Activated T-helper 1 cell treated with anti-CD3 and anti-CD28 coated beads, Interleukin-2, amount 50 U/mL, for 16 hours (primary cell): ENCODE results near the gene E2F3.
"Not testable (repeated sequence)": the region's sequence is repeated elsewhere in the genome, so short reads cannot be mapped to it uniquely, and the experiment has no call there.

Experiments
- DNase-seq, 2 donors: peaks; one replicate each; pipeline ENCODE4 v3.0.0-alpha.2; 2020; ENCODE audit warnings: low read depth in 1 of 2, low spot score in 1 of 2

The E2F3 gene

DNA sequence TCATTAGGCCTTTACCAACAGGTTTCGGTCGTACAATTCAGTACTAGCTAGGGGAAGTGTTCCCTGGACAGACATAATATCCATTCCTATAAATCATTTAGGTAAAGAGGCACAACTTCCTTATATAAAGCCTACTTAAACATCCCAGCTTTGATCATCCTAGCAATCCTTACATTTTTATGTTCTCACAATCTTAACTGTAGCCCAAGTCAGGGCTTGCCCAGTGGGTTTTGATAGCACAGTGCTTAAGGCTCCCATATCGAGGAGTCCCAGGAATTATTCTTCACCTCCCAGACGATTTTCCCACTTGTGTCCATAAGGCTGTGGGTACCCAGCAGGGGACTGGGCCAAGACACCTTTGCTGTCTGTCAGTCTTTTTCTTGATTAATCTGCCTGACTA lies 63.2 kb downstream of the E2F3 start:
- DNase-seq = no peak

GRCh38 chr6:20465616-20466015 lies 63.9 kb downstream of the E2F3 start:
- DNase-seq = not testable (repeated sequence)

DNA sequence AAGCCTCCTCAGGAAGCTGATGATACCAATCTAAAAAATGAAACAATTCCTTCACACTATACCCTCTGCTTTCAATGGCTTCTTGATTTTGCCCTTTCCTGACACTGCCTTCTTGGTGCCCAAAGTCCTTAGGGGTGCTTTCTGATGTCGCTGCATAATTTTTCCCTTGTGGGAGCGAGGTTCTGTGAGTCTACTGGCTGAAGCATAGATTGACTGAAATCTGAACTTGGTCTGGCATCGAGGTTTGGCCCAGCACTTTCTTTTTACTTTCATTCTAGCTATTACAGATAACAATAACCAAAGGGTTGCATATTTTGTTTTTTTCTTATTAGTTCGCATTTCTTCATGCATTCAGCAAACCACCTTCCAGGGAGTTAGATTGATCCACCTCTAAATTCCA lies 65.8 kb downstream of the E2F3 start:
- no peak for DNase-seq

DNA sequence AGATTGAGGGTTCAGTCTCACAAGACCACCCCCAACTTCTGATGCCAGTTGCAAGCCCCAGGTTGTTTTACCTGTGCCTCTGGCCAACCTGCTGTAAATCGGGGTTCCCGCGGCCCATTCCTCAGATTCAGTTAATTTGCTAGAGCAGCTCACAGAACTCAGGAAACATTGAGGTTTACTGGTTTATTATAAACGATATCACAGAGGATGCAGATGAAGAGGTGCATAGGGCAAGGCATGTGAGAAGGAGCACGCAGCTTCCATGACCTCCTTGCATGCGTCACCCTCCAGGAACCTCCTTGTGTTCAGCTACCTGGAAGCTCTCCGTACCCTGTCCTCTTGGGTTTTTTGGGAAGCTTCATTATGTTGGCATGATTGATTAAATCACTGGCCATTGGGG lies 66.5 kb downstream of the E2F3 start:
- no peak for DNase-seq

DNA sequence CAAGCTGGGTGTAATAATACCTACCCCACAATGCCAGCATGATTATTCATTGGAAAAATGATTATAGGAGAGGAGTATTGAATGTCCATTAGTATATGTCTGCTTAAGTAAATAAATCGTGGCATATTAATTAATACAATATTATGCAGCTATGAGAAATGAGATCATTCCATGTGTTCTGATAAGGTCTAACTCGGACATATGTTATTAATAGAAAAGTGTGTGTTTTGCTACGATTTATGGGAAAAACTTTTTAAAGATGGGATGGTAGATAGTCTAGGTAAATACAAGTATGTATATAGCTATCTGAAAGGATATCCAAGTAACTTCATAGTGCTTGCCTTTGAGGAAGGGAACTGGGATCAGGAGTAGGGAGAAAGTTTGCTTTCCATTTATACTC lies 71.1 kb downstream of the E2F3 start:
- no peak for DNase-seq

GRCh38 chr6:20473518-20473917 lies 71.8 kb downstream of the E2F3 start:
- DNase-seq = no peak

DNA sequence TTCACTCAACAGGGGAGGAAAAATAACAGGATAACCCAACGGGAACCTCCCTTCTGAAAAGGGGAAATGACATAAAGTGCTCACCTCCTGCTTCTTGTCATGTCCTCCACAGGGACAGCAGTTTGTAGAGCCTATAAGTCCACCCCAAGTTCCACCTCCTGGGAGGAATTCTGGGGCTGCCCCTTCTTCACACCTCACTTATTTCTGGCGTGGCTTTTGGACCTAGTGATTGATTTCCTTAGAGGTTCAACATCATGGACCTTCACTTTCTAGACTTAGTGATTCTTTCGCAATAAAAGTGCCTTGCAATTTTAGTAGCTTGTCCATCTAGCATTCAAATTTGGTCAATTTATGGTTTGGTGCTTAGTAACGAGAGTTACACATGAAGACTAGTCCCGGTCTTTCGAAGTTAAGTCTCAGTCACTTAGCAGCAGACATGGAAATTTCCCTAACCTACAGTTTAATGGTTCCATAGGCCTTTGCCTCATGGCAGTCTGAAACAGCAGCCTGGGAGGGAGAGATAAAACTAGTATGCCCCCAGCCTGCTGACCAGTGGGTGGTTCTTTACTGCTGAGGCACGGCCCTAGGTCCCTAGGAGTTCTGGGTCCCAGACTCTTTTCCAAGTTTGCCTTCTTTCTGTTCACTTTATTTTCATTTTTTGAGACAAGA lies 73.3 kb downstream of the E2F3 start:
- DNase-seq = no peak

GRCh38 chr6:20476501-20477043 lies 74.9 kb downstream of the E2F3 start:
- DNase-seq = no peak

GRCh38 chr6:20477485-20477884 lies 75.8 kb downstream of the E2F3 start:
- no peak for DNase-seq

- DNase-seq = no peak
These were observed 77.4 kb downstream of the E2F3 start for GRCh38 chr6:20479060-20479459.

DNA sequence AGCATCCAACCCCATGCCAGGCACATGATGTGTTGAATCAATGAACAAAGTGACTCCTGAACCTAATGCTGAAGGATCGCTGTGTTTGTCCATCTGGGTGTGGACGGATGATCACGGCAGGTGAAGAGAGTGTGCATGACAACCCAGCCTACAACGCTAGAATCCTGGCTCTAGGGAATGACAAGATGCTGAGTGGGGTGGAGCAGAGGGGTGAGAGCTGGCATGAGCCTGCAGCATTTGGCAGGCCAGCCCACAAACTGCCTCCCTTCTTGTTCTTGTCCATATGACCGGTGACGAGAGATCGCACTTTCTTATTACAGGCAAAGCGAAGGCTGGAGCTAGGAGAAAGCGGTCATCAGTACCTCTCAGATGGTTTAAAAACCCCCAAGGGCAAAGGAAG lies 77.8 kb downstream of the E2F3 start:
- DNase-seq = no peak

DNA sequence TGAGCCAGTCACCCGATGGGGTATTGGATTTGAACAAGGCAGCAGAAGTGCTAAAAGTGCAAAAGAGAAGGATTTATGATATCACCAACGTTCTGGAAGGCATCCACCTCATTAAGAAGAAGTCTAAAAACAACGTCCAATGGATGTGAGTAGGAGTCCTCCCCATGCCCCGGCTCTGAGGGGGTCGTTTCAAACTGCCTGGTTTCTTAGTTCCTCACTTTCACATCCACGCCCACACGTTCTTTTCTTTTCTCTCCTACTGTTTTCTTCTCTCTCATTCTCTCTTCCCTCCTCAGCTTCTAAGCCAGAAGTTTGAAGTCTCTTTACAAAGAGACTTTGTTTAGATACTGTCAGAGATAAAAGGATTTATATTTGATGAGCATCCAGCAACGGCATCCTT lies 79.6 kb downstream of the E2F3 start:
- no peak for DNase-seq

GRCh38 chr6:20483887-20484497 lies 82.3 kb downstream of the E2F3 start:
- no peak for DNase-seq

GRCh38 chr6:20486641-20487040 lies 85.0 kb downstream of the E2F3 start:
- DNase-seq = no peak

DNA sequence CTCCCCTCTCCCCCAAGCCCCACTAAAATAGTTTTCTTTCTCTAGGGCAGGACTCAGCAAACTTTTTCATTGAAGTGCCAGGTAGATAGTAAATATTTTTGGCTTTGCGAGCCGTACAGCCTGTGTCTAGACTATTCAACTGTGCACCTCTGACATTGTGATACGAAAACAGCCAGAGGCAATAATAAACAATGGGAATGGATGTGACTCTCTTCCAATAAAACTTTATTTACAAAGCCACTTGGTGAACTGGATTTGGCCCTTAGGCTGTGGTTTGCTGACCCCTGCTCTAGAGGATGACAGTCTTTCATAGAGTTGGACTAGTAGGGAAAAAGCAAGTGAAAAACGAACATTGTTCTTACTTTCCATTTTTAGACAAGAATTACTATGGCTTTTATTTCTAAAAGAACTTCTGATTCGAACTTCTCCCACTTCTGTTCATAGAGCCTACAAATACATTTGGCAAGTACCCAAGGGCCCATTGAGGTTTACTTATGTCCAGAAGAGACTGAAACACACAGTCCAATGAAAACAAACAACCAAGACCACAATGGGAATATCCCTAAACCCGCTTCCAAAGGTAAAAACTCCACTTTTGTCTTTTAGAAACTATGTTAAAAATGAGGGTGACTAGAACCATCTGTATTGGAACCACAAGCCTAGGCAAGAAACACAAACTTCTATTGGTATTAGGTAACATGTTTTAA lies 86.1 kb downstream of the E2F3 start:
- DNase-seq = no peak

DNA sequence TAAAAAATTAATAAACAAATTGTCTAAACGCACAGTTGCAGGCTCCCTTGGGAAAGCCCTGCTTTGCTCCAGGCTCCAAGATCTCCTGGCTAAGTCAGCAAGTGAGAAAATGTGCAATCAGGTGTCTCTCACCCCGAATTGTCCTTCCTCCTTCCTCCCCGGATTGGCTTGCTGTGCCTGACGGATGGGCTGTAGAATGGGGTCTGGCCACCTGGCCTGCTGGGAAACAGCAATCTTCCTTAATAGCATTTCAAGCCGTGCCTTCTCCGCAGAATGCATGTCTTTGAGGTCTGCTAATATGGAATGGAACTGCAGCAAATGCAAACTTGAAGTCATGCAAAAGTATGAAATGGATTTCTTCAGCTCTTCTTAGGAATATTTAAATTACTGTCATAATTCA lies 88.9 kb downstream of the E2F3 start:
- no peak for DNase-seq

GRCh38 chr6:20492099-20492498 lies 90.4 kb downstream of the E2F3 start:
- no peak for DNase-seq

- DNase-seq = no peak
These were observed 95.7 kb downstream of the E2F3 start for GRCh38 chr6:20497216-20498040.

- DNase-seq = no peak
These were observed 96.3 kb downstream of the E2F3 start for GRCh38 chr6:20498041-20498385.

DNA sequence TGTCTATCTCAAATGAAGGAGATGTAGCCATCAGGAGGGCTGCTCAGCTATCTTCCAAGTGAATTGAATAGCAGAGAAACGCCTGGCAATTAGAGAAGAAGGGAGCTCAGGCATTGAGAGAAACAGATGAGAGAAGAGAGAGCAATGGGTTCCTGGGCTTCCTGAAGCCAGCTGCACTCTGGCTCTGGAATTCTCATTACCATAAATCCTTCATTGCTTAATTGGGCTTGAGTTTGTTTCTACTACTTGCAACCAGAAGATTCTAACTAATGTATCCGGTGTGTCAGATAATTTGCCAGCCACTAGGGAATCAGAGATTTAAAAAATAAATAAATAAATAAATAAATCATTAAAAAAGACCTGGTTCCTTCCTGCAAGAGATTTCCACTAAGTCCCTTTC lies 107.5 kb downstream of the E2F3 start:
- DNase-seq = no peak

DNA sequence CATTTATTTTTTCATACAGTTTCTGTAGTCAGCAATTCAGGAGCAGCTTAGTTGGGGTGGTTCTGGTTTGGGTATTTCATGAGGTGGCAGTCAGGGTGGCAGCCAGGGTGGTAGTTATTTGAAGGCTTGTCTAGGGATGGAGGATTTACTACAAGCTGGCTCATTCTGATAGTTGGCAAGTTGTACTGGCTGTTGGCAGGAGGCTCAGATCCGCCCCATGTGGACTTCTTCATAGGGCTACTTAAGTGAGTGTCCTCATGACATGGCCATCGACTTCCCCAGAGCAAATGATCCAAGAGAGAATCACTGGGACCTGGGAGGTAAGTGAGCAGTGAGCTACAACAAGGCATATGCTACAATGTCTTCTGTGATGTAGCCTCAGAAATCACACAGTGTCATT lies 110.2 kb downstream of the E2F3 start:
- no peak for DNase-seq

GRCh38 chr6:20525208-20525607 lies 123.5 kb downstream of the E2F3 start:
- not testable (repeated sequence) for DNase-seq
